Astrocyte (in vitro differentiated cells and primary cell): Measurements from ENCODE around the gene SP3.

Experiments
- EZH2 ChIP-seq: IDR thresholded peaks from 2 replicates; pipeline ENCODE4 v1.6.1; 2012; ENCODE audit warnings: mild to moderate bottlenecking, low read length, inconsistent platforms; ENCODE audit not compliant: insufficient read depth
- TF ChIP-seq, protein P1 (sequence below): IDR thresholded peaks from 2 replicates; pipeline ENCODE4 v1.5.1; 2011; ENCODE audit warnings: low read depth, mild to moderate bottlenecking, inconsistent platforms, low read length, moderate library complexity; ENCODE audit not compliant: insufficient read depth

GRCh38 chr2:174014699-174015070 lies 49.5 kb upstream of the SP3 start:
- TF ChIP-seq, protein P1, sequence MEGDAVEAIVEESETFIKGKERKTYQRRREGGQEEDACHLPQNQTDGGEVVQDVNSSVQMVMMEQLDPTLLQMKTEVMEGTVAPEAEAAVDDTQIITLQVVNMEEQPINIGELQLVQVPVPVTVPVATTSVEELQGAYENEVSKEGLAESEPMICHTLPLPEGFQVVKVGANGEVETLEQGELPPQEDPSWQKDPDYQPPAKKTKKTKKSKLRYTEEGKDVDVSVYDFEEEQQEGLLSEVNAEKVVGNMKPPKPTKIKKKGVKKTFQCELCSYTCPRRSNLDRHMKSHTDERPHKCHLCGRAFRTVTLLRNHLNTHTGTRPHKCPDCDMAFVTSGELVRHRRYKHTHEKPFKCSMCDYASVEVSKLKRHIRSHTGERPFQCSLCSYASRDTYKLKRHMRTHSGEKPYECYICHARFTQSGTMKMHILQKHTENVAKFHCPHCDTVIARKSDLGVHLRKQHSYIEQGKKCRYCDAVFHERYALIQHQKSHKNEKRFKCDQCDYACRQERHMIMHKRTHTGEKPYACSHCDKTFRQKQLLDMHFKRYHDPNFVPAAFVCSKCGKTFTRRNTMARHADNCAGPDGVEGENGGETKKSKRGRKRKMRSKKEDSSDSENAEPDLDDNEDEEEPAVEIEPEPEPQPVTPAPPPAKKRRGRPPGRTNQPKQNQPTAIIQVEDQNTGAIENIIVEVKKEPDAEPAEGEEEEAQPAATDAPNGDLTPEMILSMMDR, result no peak
- TF ChIP-seq EZH2, result no peak
